ENCODE measurements around the gene MRPL33.

The MRPL33 gene

DNA sequence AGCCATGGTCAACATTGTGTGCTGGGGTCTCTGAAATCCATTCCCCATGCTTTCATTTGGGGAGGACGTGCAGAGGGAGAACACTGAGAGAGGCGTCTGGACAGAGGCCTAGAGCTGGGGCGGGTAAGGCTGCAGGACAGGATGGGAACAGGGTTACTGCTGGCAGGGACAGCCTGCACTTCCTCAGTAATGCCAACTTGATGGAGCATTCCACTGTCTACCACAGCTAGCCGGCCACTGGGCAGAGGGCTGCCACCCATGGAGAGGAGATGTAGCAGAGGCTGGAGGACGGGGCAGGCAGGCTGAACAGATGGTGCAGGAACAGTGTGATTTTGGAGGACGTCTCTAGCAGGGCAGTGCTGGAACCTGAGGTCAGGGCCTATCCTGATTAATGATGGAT is 29.3 kb downstream of the MRPL33 start:
- DNase-seq: no peak
- no peak overlapping the region for H3K9ac ChIP-seq (ENCODE audit: low read length)
- peak overlapping the region; percentile 26 for H3K14ac ChIP-seq (ENCODE audit: low read length)
- no peak overlapping the region for H3K27ac ChIP-seq (ENCODE audit: low read depth, low read length)
- peak overlapping the region; percentile 1 for H2BK5ac ChIP-seq (ENCODE audit: low read depth, low read length, poor library complexity)
- peak overlapping the region; percentile 96 for H2BK120ac ChIP-seq (ENCODE audit: insufficient read depth, low read length, poor library complexity)
- H3K4ac ChIP-seq (ENCODE audit: low read depth, low read length): no peak overlapping the region
- peak overlapping the region; percentile 9 for H2AK5ac ChIP-seq (ENCODE audit: low read length)
- H3K27me3 ChIP-seq (ENCODE audit: insufficient read depth, low read length): no peaks in the 10 kb centered on the region
- peaks cover 36% of the 10 kb centered on the region for H3K79me1 ChIP-seq (ENCODE audit: low read length)
- H3K79me2 ChIP-seq (ENCODE audit: control insufficient read depth, insufficient read depth, low read length, poor library complexity): peaks cover 7% of the 10 kb centered on the region
- H3K9me3 ChIP-seq (ENCODE audit: insufficient read depth, low read depth, low read length): no peaks in the 10 kb centered on the region
- WGBS (ENCODE audit: extremely low coverage, insufficient coverage, insufficient read length): no CpG with 5 or more reads among the region's 6 CpGs
- no peaks in the 10 kb centered on the region for H3K36me3 ChIP-seq (ENCODE audit: control insufficient read depth in 1 of 2, insufficient read depth in 2 of 2, low read length in 2 of 2)
- peaks cover 21 to 37% of the 10 kb centered on the region in 2 experiments for H3K4me1 ChIP-seq (ENCODE audit: control insufficient read depth in 1 of 2, insufficient read depth in 2 of 2, low read length in 2 of 2)
- no peak overlapping the region for H3K4me2 ChIP-seq (ENCODE audit: low read length)
- H4K12ac ChIP-seq (ENCODE audit: low read depth, low read length): no peak overlapping the region
- H3K4me3 ChIP-seq (ENCODE audit: low read depth, low read length): no peak overlapping the region
- no peak overlapping the region for H2AFZ ChIP-seq (ENCODE audit: insufficient read depth, low read length, poor library complexity)
- H4K91ac ChIP-seq (ENCODE audit: low read depth, low read length): peak overlapping the region; percentile 8
- peak overlapping the region; percentile 78 for H2BK12ac ChIP-seq (ENCODE audit: low read length)
- H3K18ac ChIP-seq (ENCODE audit: low read length): no peak overlapping the region
- H3K23ac ChIP-seq (ENCODE audit: low read length): no peak overlapping the region
- H4K8ac ChIP-seq (ENCODE audit: low read depth, low read length): no peak overlapping the region

DNA sequence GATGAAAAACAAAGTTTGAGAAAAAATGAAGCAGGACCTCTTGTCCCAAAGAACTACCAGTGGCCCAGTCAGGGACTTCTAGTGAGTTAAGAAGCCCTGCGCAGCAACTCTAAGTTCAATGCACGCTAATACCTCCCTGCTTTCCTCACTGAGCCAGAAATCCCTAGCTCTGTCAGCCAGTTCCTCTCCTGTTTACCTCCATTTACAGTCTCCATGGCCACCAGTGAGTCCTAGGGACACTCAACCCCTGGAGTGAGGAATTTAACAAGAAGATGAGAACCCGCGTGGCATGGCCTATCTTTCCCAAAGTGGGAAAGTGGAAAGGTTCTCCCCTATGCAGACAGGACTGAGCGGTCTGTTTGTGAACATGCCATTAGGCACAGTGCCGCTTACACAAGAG is 31.0 kb downstream of the MRPL33 start:
- Histone ChIP-seq H2BK5ac (ENCODE audit: low read depth, low read length, poor library complexity) (no peak overlapping the region), H3K79me2 (ENCODE audit: control insufficient read depth, insufficient read depth, low read length, poor library complexity) (peaks cover 7% of the 10 kb centered on the region), H3K4me3 (ENCODE audit: low read depth, low read length) (no peak overlapping the region), H2BK12ac (ENCODE audit: low read length) (no peak overlapping the region), H3K4me1 (ENCODE audit: control insufficient read depth in 1 of 2, insufficient read depth in 2 of 2, low read length in 2 of 2) (peaks cover 16 to 30% of the 10 kb centered on the region in 2 experiments), H2AFZ (ENCODE audit: insufficient read depth, low read length, poor library complexity) (no peak overlapping the region), H2BK120ac (ENCODE audit: insufficient read depth, low read length, poor library complexity) (no peak overlapping the region), H3K36me3 (ENCODE audit: control insufficient read depth in 1 of 2, insufficient read depth in 2 of 2, low read length in 2 of 2) (no peaks in the 10 kb centered on the region), H3K4me2 (ENCODE audit: low read length) (no peak overlapping the region), H3K23ac (ENCODE audit: low read length) (no peak overlapping the region), H3K4ac (ENCODE audit: low read depth, low read length) (no peak overlapping the region), H4K91ac (ENCODE audit: low read depth, low read length) (no peak overlapping the region), H3K14ac (ENCODE audit: low read length) (no peak overlapping the region), H2AK5ac (ENCODE audit: low read length) (no peak overlapping the region), H3K27me3 (ENCODE audit: insufficient read depth, low read length) (no peaks in the 10 kb centered on the region), H4K8ac (ENCODE audit: low read depth, low read length) (no peak overlapping the region), H3K79me1 (ENCODE audit: low read length) (peaks cover 26% of the 10 kb centered on the region), H3K9ac (ENCODE audit: low read length) (no peak overlapping the region), H4K12ac (ENCODE audit: low read depth, low read length) (no peak overlapping the region), H3K9me3 (ENCODE audit: insufficient read depth, low read depth, low read length) (no peaks in the 10 kb centered on the region), H3K27ac (ENCODE audit: low read depth, low read length) (no peak overlapping the region), H3K18ac (ENCODE audit: low read length) (no peak overlapping the region)
- peak in 1 of 2 donors; percentile 32 for DNase-seq
- WGBS (ENCODE audit: extremely low coverage, insufficient coverage, insufficient read length): no CpG with 5 or more reads among the region's 6 CpGs

GRCh38 chr2:27803046-27803445 is 31.5 kb downstream of the MRPL33 start:
- H2AFZ ChIP-seq (ENCODE audit: insufficient read depth, low read length, poor library complexity): no peak overlapping the region
- DNase-seq: peak in 1 of 2 donors; percentile 10
- no peaks in the 10 kb centered on the region for H3K27me3 ChIP-seq (ENCODE audit: insufficient read depth, low read length)
- no peak overlapping the region for H3K4me3 ChIP-seq (ENCODE audit: low read depth, low read length)
- H3K36me3 ChIP-seq (ENCODE audit: control insufficient read depth in 1 of 2, insufficient read depth in 2 of 2, low read length in 2 of 2): no peaks in the 10 kb centered on the region
- no peak overlapping the region for H3K23ac ChIP-seq (ENCODE audit: low read length)
- H2BK5ac ChIP-seq (ENCODE audit: low read depth, low read length, poor library complexity): no peak overlapping the region
- H3K79me2 ChIP-seq (ENCODE audit: control insufficient read depth, insufficient read depth, low read length, poor library complexity): peaks cover 7% of the 10 kb centered on the region
- WGBS (ENCODE audit: extremely low coverage, insufficient coverage, insufficient read length): no CpG with 5 or more reads among the region's 2 CpGs
- H4K12ac ChIP-seq (ENCODE audit: low read depth, low read length): no peak overlapping the region
- peak overlapping the region; percentile 34 for H4K91ac ChIP-seq (ENCODE audit: low read depth, low read length)
- H3K27ac ChIP-seq (ENCODE audit: low read depth, low read length): no peak overlapping the region
- no peak overlapping the region for H2BK12ac ChIP-seq (ENCODE audit: low read length)
- H2BK120ac ChIP-seq (ENCODE audit: insufficient read depth, low read length, poor library complexity): no peak overlapping the region
- H4K8ac ChIP-seq (ENCODE audit: low read depth, low read length): no peak overlapping the region
- no peaks in the 10 kb centered on the region for H3K9me3 ChIP-seq (ENCODE audit: insufficient read depth, low read depth, low read length)
- H3K14ac ChIP-seq (ENCODE audit: low read length): no peak overlapping the region
- no peak overlapping the region for H3K4me2 ChIP-seq (ENCODE audit: low read length)
- no peak overlapping the region for H2AK5ac ChIP-seq (ENCODE audit: low read length)
- H3K79me1 ChIP-seq (ENCODE audit: low read length): peaks cover 21% of the 10 kb centered on the region
- H3K4me1 ChIP-seq (ENCODE audit: control insufficient read depth in 1 of 2, insufficient read depth in 2 of 2, low read length in 2 of 2): peaks cover 16 to 26% of the 10 kb centered on the region in 2 experiments
- H3K4ac ChIP-seq (ENCODE audit: low read depth, low read length): no peak overlapping the region
- no peak overlapping the region for H3K18ac ChIP-seq (ENCODE audit: low read length)
- no peak overlapping the region for H3K9ac ChIP-seq (ENCODE audit: low read length)

- peaks cover 10 to 18% of the 10 kb centered on the region in 2 experiments for H3K4me1 ChIP-seq (ENCODE audit: control insufficient read depth in 1 of 2, insufficient read depth in 2 of 2, low read length in 2 of 2)
- H2BK120ac ChIP-seq (ENCODE audit: insufficient read depth, low read length, poor library complexity): no peak overlapping the region
- DNase-seq: no peak
- H3K36me3 ChIP-seq (ENCODE audit: control insufficient read depth in 1 of 2, insufficient read depth in 2 of 2, low read length in 2 of 2): no peaks in the 10 kb centered on the region
- H4K91ac ChIP-seq (ENCODE audit: low read depth, low read length): no peak overlapping the region
- H3K4ac ChIP-seq (ENCODE audit: low read depth, low read length): no peak overlapping the region
- H2BK12ac ChIP-seq (ENCODE audit: low read length): no peak overlapping the region
- no peak overlapping the region for H4K12ac ChIP-seq (ENCODE audit: low read depth, low read length)
- H2AFZ ChIP-seq (ENCODE audit: insufficient read depth, low read length, poor library complexity): no peak overlapping the region
- no peak overlapping the region for H3K14ac ChIP-seq (ENCODE audit: low read length)
- H3K4me2 ChIP-seq (ENCODE audit: low read length): no peak overlapping the region
- H3K9ac ChIP-seq (ENCODE audit: low read length): no peak overlapping the region
- H3K9me3 ChIP-seq (ENCODE audit: insufficient read depth, low read depth, low read length): no peaks in the 10 kb centered on the region
- H3K27me3 ChIP-seq (ENCODE audit: insufficient read depth, low read length): no peaks in the 10 kb centered on the region
- H3K79me1 ChIP-seq (ENCODE audit: low read length): peaks cover 12% of the 10 kb centered on the region
- H2AK5ac ChIP-seq (ENCODE audit: low read length): no peak overlapping the region
- peaks cover 3% of the 10 kb centered on the region for H3K79me2 ChIP-seq (ENCODE audit: control insufficient read depth, insufficient read depth, low read length, poor library complexity)
- no peak overlapping the region for H4K8ac ChIP-seq (ENCODE audit: low read depth, low read length)
- no peak overlapping the region for H3K23ac ChIP-seq (ENCODE audit: low read length)
- H2BK5ac ChIP-seq (ENCODE audit: low read depth, low read length, poor library complexity): no peak overlapping the region
- H3K4me3 ChIP-seq (ENCODE audit: low read depth, low read length): no peak overlapping the region
- H3K18ac ChIP-seq (ENCODE audit: low read length): no peak overlapping the region
- H3K27ac ChIP-seq (ENCODE audit: low read depth, low read length): no peak overlapping the region
Observed at GRCh38 chr2:27804146-27804545, 32.6 kb downstream of the MRPL33 start.

Data from trophoblast cell (in vitro differentiated cells and primary cell).